HEK293 (cell line): Measurements from ENCODE around the gene IMMP1L.

Experiments used
- SETDB1 ChIP-seq: IDR thresholded peaks from one replicate; pipeline ENCODE4 v1.6.1; 2017; ENCODE audit warnings: mild to moderate bottlenecking, low read length, moderate library complexity, mixed read lengths; ENCODE audit not compliant: insufficient read length
- SP2 ChIP-seq: fragments of 450-650 bp; formaldehyde crosslinking; IDR thresholded peaks from 2 replicates; pipeline ENCODE4 v1.5.1; 2016; ENCODE audit warnings: missing biosample characterization, missing genetic modification characterization
- TCF7L2 ChIP-seq: IDR thresholded peaks from 2 replicates; pipeline ENCODE4 v1.6.1; 2011; ENCODE audit warnings: low read depth, mild to moderate bottlenecking, inconsistent platforms, low read length, moderate library complexity, borderline replicate concordance
- ZNF121 ChIP-seq: fragments of 450-650 bp; formaldehyde crosslinking; IDR thresholded peaks from 2 replicates; pipeline ENCODE4 v1.5.1; 2016; ENCODE audit warnings: missing biosample characterization, missing genetic modification characterization
- ZNF335 ChIP-seq: fragments of 450-650 bp; formaldehyde crosslinking; conservative IDR thresholded peaks from 2 replicates; pipeline ENCODE4 v1.5.1; 2016; ENCODE audit warnings: missing biosample characterization, missing genetic modification characterization
- ZNF561 ChIP-seq: fragments of 450-650 bp; IDR thresholded peaks from 2 replicates; pipeline ENCODE4 v1.5.1; 2018; ENCODE audit warnings: missing biosample characterization, missing genetic modification characterization, borderline replicate concordance
- TF ChIP-seq, protein P1 (sequence below): fragments of 450-650 bp; formaldehyde crosslinking; IDR thresholded peaks from 2 replicates; pipeline ENCODE4 v1.5.1; 2016; ENCODE audit warnings: missing biosample characterization, missing genetic modification characterization
- TF ChIP-seq, protein P2 (sequence below): fragments of 450-650 bp; formaldehyde crosslinking; IDR thresholded peaks from 2 replicates; pipeline ENCODE4 v1.5.1; 2016; ENCODE audit warnings: missing biosample characterization, missing genetic modification characterization

DNA sequence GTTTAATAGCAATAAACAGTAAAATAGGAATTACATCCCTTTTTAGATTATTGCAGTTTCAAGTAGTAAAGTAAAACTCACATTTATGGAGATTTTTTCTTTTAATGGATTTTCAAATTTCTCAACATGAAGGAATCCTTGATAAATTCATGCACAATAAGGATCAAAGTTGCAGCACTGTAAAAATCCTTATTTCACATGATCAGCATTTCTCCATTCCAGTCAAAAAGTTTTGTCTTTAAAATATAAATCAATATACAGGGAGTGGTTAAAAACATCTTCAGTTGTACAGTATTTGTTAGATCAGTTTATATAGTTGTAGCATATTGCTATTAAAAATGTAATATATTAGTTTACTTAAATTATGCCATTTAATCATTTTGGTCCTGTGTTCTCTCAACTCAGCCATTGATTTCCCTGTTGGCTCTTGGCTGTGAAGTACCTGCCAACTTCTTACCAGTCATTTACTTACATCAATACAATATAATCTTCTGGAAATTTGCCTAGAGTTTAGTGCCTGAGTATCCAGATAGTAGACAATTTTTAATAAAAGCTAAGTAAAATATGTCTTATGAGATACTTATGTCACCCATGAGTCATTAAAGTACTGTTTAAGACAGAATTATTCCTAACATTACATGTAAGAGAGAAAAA is 12.2 kb upstream of the IMMP1L start:
- TF ChIP-seq ZNF561 (tag by site-specific recombination) (no peak), SP2 (tag by site-specific recombination) (no peak), ZNF121 (tag by site-specific recombination) (no peak), SETDB1 (no peak), ZNF335 (no peak), TCF7L2 (no peak)
- TF ChIP-seq, protein P1, sequence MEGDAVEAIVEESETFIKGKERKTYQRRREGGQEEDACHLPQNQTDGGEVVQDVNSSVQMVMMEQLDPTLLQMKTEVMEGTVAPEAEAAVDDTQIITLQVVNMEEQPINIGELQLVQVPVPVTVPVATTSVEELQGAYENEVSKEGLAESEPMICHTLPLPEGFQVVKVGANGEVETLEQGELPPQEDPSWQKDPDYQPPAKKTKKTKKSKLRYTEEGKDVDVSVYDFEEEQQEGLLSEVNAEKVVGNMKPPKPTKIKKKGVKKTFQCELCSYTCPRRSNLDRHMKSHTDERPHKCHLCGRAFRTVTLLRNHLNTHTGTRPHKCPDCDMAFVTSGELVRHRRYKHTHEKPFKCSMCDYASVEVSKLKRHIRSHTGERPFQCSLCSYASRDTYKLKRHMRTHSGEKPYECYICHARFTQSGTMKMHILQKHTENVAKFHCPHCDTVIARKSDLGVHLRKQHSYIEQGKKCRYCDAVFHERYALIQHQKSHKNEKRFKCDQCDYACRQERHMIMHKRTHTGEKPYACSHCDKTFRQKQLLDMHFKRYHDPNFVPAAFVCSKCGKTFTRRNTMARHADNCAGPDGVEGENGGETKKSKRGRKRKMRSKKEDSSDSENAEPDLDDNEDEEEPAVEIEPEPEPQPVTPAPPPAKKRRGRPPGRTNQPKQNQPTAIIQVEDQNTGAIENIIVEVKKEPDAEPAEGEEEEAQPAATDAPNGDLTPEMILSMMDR (tag by site-specific recombination), result no peak
- TF ChIP-seq, protein P2, sequence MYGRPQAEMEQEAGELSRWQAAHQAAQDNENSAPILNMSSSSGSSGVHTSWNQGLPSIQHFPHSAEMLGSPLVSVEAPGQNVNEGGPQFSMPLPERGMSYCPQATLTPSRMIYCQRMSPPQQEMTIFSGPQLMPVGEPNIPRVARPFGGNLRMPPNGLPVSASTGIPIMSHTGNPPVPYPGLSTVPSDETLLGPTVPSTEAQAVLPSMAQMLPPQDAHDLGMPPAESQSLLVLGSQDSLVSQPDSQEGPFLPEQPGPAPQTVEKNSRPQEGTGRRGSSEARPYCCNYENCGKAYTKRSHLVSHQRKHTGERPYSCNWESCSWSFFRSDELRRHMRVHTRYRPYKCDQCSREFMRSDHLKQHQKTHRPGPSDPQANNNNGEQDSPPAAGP (tag by site-specific recombination), result no peak
